HUDEP-2 (cell line): ENCODE results near the gene NCS1.

Experiments
- DNase-seq, 76 experiments: peaks; one replicate each; lab custom pipeline; 2025; ENCODE audit not compliant: unreplicated experiment in 76 of 76; lab: John Stamatoyannopoulos, UW

NCS1 gene

DNA sequence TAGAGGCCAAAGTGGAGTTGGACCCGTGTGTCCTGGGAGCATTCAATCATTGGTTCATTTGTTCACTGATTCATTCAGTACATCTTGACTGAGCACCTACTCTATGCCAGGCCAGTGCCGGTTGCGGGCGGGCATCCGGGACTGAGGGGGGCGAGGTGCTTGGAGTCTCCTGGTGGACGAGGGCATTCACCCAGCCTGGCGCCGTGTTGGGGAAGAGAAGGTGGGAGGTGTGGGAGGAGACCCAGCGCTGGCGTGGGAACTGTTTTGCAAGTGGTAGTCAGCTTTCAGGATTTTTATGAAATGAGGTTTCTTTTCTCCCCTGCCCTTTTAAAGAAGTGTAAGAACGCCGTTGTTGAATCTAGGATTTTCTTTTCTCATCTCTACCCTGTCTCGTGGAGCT lies 37.2 kb downstream of the NCS1 start:
- DNase-seq = no peak

DNA sequence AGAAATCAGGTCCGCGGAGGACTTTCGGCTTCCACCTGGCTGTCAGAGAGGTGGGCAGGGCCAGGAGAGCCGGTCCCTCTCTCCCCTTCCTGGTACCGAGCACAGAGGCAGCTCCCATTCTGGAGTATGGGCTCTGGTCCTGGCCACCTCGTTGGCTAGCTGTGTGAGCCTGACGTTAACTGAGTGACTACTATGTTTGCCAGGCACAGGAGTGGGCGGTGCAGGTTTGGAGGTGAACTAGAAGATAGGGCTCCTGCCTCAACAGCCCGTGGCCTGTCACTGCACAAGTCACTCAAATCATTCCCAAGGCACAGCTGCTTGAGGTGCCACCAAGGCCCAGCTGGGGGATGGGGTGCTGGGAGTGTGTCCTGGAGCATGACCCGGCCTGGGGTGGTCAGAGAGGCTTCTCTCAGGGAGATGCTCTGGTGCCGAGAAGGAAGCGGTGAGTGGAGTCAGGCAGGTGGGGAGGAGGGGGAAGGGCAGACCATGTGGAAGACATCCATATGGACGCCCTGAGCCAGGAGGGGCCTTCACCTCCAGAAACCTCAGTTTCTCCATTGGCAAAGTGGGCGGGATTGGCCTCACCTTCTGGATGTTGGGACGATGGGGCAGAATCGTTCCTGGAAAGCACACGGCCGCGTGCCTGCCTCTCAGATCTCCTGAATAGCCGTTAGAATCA lies 39.5 kb downstream of the NCS1 start:
- no peak for DNase-seq

DNA sequence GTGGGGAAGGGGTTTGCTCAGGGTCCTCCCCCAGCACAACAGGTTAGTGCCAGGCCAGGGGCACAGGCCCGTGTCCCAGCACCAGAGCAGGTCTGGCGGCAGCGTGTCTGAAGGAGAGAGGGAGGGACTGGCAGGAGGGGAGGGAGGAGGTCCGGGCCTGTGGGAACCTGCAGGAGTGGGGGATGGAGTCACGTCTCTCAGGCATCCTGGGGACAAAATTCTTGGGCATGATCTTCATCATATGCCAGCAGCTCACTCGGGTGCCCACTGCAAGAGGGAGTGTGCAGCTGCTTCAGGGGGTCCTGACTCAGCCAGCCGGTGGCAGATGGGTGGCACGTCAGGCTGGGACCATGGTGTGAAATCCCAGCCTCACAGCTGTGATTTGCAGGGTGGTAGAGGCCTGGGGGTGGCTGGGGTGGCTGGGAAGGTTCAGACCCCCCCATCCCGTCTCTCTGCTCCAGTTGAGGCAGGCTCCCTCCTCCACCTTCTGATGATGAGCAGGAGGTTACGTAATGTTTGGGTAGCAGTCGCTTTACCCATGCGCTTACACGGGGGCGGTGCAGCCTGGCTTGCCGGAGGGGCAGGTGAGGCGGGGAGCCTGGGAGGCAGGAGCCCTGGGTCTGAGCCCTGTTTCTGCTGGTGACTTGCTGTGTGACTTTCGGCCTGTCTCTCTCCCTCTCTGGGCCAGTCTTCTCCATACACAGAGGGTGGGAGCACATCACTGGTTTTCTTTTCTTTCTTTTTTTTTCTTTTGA lies 40.5 kb downstream of the NCS1 start:
- DNase-seq = no peak

DNA sequence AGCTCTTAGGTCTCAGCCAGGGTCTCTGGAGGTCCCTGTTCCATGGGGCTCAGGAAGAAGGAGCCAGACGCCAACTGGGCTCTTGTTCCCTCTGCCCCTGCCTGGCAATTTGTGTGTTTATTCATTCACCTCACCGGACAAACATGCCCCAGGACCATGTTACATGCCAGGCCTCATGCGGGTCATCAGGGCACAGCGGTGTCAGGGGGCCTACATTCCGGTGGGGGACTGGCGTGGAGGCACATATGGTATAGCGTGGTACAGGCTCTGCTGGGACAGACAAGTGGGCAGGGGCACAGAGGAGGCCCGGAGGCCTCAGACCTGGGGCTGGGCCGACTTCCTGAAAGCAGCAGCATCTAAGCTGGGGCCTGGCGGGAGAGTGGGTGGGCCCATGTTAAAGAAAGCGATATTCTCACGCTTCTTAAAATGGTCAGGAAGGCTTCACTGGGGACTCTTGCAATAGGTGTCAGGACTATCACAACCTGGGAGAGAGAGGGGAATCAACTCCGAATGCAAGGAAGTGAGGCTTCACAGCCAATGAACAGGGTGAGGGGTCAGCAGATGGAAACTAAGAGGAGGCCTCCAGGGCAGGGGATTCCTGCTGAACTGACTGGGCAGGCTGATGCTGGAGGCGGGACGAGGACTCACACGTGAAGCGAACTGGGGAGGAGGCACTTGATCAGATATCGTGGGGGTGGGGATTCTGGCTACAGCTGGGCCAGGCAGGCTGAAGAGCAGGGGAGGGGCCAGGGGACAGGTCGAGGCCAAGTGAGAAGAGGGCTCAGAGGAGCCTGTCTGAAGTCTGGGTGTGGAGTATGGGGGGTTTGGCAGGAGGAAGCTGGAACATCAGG lies 41.9 kb downstream of the NCS1 start:
- peak in 72 of 76 experiments; percentile 31 to 94 (median 78) for DNase-seq

DNA sequence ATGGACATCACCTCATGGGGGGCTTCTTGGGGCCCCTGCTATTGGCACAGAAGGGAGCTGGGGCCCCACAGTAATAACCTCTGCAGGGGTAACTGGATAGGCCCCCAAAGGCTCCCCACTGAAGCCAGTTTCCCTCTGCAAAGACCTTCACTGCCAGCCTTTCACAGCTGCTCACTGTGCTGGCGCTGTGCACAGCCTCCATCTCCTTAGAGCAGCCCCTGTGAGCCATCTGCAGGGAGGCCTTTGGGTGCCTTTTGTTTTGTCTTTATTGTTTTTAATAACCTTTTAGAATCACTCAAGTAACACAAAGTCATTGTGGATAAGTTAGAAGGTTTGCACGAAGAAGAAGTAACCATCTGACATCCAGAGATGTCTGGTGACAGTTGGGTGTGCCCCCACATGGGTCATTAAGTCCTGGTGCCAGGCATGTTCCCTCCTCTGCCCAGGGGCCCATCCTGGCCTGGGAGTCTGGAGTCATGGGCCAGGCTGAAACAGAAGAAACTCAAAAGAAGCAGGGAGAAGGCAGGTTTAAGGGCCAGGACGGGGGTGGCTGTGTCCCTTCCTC lies 42.7 kb downstream of the NCS1 start:
- DNase-seq = peak in 2 of 76 experiments; percentile 4 to 7

DNA sequence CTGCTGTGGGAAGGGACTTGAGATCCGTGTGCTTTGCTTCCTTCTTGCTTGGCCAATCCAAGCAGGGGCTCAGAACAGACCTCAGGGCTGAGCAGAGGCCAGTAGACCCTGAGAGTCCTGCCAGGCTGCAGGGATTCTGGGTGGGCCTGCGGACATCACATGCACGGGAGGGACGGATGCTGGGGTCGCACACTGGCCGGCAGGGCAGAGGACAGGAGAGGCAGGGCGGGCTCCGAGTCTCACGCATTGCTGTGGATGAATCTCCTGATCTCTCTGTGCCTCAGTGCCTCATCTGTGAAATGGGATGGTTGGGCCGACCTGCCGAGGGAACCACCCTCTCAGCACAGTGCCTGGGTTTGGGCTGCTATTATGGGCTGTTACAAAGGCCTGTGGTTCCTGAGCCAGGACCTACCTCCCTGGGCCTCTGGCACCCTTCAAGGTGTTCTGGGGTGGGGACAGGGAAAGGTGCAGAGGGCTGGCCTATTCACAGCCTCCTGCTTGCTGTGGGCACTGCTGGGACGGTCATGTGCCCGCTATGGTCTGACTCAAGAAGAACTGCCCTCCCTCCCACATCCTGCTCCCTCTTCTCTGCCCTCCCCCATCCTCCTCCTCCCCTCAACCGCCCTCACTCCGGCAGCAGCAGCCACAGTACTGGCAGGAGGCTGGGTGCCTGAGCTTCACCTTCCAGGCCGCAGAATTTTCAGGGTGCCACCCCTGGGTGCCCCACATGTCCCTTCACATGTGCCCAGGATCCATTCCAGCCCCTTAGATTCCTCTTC lies 43.3 kb downstream of the NCS1 start:
- peak in 62 of 76 experiments; percentile 10 to 80 (median 54) for DNase-seq

DNA sequence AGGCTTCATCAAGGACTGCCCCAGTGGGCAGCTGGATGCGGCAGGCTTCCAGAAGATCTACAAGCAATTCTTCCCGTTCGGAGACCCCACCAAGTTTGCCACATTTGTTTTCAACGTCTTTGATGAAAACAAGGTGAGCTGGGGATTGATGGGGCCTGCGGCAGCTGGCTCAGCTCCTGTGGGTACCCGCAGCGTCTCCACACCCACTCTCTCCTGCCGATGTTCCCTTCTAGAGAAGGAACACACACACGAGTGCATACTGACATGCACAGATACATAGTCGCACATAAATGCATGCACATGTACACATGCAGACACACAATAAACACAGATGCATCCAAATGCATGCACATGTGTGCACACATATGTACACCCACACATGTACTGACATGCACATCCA lies 45.6 kb downstream of the NCS1 start:
- DNase-seq = no peak

DNA sequence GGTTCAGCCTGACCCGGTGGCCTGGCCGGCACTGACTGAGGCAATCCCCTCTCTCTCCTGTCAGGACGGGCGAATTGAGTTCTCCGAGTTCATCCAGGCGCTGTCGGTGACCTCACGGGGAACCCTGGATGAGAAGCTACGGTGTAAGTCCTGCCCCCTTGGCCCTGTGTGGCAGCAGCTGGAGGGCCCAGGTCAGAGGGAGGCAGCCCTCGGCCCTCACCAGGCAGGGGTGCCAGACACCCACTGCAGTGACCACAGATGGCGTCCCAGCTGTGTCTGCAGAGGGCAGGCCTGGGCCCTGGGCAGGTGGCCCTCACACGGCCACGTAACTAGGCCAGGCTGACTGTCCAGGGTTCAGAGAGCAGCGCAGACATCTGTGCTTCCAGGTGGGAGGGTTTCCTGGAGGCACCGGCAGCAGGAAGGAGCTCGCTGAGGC lies 47.5 kb downstream of the NCS1 start:
- DNase-seq = no peak

DNA sequence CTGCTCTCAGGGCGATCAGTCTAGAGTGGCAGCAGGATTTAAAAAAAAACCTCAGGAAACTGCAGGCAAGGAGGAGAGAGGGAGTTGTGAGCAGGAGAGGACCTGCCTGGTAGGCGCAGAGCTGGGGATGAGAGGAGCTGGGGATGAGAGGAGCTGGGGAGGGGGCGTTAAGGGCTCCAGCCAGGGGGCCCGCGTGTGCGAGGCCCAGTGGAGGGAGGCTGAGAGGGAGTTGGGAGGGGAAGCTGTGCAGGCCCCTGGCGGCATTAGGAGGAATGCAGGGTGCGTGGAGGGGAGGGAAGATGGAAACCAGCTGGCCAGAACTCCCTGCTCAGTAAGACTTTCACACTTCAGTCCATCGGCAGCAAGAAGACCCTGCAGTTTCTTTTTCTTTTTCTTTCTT lies 48.1 kb downstream of the NCS1 start:
- no peak for DNase-seq

DNA sequence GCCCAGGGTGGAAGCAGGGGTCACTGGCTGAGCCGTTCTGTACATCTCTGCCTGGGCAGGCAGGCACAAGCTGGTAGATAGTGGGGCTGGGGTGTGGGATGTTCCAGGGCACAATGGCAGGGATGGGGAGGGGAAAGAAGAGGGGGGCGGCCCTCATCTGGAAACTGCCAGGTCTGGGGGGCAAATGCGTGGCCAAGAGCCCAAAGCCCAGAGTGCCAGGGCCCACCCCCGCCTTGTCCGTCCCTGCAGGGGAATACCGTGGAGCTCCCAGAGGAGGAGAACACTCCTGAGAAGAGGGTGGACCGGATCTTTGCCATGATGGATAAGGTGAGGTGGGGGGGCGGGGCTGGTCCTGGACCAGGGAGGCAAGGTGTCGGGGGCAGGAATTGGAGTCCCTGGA lies 50.6 kb downstream of the NCS1 start:
- DNase-seq = no peak

DNA sequence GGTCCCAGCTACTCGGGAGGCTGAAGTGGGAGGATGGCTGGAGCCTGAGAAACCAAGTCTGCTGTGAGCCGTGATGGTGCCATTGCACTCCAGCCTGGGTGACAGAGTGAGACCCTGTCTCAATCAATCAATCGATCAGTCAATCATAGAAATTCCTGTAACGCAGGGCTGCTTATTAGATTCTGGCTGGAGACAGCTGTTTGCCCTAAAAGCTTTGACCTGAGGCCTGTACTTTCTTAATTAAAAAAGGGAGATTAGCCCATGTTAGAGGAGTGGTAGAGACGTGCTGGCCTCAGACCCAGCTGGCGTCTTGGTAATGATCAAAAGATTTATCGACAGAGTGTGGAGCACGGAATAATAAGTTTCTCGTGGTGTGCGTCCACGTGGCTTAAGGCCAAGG lies 52.9 kb downstream of the NCS1 start:
- no peak for DNase-seq

DNA sequence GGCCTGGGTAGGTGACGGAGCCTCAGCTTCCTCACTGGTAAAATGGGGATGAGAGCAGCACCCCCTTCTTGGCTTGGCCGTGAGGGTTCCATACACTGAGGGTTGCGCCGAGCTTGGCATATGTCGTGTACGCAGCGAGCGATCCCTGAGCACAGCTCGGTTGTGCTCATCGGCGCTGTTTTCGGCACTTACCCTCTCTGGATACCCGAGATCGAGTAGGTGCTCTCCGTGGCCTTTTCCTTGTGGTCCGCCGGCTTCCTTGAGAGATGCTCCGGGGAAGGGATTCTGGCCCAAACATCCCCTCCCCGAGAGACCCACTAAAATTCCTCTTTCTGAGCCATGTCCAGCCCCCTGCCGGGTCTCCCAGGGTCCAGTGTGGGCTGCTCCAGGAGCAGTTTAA lies 53.4 kb downstream of the NCS1 start:
- no peak for DNase-seq

DNA sequence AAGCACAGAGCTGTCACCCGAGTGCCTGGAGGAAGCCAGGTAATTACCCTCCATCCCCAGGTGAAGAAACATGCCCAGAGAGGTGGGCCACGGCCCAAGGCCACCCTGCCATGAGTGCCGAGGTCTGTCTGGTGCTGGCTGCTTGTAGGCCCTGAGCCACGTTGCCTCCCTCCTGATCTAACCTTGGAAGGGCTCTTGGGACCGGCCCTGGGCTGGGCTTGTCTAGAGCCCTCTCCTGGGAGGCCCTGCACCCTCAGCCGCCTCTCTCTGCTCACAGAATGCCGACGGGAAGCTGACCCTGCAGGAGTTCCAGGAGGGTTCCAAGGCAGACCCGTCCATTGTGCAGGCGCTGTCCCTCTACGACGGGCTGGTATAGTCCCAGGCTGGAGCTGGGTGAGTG lies 53.9 kb downstream of the NCS1 start:
- DNase-seq = no peak

DNA sequence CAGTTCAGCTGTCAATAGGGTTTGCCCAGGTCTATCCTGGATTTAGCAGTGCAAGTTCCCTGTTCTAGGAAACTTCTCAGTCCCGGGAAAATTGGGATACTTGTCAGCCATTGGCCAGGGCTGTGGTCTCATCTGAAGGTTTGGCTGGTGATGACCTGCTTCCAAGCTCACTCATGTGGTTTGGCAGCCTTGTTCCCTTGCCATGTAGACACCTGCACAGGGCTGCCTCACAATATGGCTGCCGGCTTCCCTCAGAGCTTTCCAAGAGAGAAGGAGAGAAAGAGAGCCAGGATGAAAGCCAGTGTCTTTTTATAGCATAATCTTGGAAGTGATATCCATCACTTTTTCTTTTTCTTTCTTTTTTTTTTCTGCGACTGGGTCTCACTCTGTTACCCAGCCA lies 55.6 kb downstream of the NCS1 start:
- no peak for DNase-seq

DNA sequence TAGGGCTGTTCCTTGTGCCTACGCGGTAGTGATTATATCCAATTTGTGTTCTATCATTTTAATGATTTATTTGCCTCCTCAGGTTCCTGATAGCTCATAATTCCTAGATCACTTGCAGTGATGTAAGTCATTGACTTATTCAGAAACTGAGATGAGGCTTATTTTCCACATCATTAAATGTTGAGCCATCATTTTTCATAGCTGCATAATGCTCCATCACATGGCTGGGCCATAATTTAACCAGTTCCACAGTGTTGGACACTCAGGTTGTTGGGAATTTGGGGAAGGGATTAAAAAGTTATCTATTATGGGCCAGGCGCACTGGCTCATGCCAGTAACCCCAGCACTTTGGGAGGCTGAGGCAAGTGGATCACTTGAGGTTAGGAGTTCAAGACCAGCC lies 57.6 kb downstream of the NCS1 start:
- DNase-seq = no peak

DNA sequence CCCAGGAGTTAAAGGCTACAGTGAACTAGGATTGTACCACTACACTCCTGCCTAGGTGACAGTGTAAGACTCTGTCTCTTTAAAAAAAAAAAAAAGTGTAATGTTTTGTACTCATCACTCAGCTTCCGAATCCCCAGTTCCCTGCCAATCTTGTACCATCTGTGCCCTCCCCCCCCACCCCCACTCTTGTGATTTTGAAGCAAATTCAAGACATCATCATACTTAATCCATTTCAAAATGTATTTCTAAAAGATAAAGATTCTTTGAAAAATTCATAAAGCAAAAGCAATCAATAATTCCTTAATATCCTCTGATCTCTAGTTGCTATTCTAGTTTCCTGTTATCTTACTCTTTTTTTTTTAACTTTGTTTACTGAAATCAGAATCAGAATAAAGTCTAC lies 58.4 kb downstream of the NCS1 start:
- DNase-seq = no peak

DNA sequence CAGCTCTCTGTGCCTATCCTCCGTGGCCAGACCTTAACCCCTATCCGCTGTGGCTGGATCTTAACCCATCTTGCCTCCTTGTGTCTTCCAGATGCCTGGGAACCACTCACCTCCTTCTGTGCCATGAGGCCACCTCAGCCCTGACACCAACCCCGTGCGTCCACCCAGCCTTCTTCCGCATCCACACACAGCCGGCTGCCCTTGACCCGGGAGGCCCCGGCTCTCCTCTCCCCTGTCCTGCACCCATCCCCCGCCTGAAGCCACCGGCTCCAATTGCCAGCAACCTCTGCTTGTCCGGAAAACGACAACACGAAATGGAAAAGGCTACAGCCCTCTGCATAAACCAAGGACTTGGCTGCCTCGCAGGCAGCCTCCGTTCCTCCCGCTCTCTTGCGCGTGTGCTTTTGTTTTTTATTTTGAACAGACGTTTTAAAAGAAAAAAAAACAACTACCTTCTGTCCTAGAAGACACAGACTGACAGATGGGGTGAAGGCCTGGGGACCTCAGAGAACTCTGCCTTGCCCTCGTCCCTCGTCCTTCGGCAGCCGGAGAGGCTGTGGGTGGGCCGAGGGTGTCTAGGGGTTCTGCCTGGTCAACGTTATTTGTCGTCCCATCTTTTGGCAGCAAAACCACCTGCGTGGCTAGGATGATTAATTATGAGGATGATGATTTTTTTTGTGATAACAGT lies 60.8 kb downstream of the NCS1 start:
- DNase-seq = peak in 1 of 76 experiments; percentile 9

DNA sequence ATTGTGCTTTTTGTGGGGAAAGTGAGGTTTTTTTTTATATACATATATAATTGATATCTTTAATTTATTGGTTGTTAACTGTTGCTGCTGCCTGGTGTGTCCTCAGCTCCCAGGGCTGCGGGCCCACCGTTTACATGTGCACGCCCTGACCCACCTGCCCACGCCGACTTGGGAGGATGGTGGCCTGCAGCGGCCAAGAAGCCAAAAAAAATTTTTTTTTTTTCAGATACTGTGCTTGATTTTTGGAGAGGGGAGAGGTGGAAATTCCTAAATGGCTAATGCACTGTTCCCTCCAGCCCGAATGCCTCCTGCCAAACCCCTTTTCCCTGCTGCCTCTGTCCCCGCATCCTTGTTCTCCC lies 61.4 kb downstream of the NCS1 start:
- DNase-seq = no peak

DNA sequence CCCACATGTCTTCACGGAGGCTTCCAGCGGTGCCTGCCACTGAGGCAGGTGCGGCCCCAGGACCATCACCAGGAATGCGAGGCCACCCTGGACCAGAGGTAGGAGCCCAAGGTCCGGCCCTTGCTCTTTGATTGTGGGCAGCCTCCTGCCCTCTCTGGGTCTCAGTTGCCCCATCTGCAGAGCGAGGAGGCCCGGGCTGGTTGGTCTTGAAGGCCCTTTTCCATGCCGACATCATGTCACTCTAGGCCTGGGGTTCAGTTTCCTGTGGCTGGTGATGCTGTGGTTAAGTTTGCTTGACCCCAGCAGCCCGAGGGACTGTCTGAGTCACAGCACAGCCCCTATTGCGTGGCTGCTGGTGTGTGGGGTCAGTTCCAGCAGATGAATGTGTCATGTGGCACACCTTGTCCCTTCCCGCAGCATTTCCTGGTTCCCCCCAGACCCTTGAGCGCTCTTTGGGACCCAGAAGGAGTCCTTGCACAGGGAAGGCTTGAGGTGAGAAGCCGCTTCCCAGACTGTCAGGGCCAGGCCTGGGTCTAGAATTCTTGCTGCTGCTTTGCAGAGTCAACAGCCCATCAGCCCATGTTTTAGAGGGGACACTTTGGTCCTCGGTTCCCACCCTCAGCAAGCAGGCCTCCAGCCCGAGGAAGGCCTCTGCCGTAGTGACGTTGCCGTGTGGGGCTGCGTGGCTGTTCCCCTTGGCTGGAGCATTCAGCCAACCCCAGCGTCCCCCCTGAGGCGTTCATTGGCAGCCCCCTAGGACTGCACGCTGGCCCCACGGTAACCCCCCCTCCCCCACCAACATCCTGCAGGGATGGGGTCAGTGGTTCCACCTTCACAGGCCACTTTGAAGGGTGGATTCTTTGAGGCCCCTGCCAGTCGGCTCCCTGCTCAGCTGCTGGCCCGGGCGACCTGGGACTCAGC lies 62.4 kb downstream of the NCS1 start:
- DNase-seq = no peak
